Astrocyte of the cerebellum (primary cell): Measurements from ENCODE around the gene UBC.

Experiments used
- DNase-seq: peaks from one replicate; pipeline ENCODE4 v3.0.0-alpha.2; 2011; ENCODE audit warnings: low read depth
- H3K4me3 ChIP-seq: 2 replicates; pipeline ENCODE4 v1.5.1; 2011; ENCODE audit warnings: mild to moderate bottlenecking, low read depth, low read length, moderate library complexity
- CTCF ChIP-seq: IDR thresholded peaks from 2 replicates; pipeline ENCODE4 v1.5.1; 2012; ENCODE audit warnings: low read length, low read depth, moderate library complexity, mild to moderate bottlenecking; ENCODE audit errors: missing control alignments
- in situ Hi-C: cut with HindIII; loops from 2 replicates; pipeline ENCODE4 v1.10.0; 2017; ENCODE audit warnings: low sequenced_read_pairs

Gene UBC

DNA sequence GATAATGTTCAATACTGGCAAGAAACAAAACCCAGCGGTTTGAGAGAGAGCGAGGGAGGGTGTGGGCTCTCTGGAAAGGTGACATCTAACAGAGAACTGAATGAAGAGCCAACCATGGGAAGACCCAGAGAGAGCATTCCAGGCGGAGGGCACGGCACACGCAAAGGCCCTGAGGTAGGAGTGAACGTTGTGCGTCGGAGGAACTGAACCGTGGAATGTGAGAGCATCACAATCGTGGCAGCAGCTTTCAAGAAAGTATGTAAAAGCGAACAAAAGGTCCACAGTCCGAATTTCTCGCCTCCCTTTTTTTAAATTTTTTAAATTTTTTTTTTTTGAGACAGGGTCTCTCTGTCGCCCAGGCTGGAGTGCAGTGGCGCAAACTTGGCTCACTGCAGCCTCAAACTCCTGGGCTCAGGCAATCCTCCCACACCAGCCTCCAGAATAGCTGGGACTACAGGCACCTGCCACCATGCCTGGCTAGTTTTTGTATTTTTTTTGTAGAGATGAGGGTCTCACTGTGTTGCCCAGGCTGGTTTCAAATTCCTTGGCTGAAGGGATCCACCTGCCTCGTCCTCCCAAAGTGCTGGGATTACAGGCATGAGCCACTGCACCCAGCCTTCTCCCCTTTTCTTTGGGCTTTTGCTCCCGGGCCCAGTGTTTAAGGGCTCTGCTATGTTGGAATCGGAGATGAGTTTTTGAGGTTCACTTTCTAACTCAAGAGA lies 35.5 kb downstream of the UBC start:
- in situ Hi-C loops = no loop called here
- TF ChIP-seq CTCF = no peak

GRCh38 chr12:124877423-124877822 lies 37.0 kb downstream of the UBC start:
- in situ Hi-C loops = no loop called here
- no peak for TF ChIP-seq CTCF
- no peak overlapping the region for H3K4me3 ChIP-seq
- DNase-seq = no peak

More for the DNA sequence above, 35.5 kb downstream of the UBC start:
- H3K4me3 ChIP-seq = no peak overlapping the region
- no peak for DNase-seq

DNA sequence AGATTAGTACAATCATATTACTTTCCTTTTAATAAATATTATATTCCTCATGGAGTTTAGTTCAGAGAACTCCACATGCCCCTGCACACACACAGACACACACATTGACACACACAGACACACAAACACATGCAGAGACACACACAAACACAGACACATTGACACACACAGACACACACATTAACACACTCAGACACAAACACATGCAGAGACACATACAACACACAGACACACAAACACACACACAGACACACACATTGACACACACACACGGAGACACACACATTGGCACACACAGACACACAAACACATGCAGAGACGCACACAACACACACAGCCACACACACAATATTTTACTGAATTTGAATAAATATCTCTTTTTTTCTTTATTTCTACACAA lies 38.3 kb downstream of the UBC start:
- DNase-seq = no peak
- no peak overlapping the region for H3K4me3 ChIP-seq
- in situ Hi-C loops = no loop called here
- TF ChIP-seq CTCF = no peak

- TF ChIP-seq CTCF = no peak
- no peak for DNase-seq
- in situ Hi-C loops = no loop called here
- no peak overlapping the region for H3K4me3 ChIP-seq
Observed at GRCh38 chr12:124875803-124876132, 38.7 kb downstream of the UBC start.

DNA sequence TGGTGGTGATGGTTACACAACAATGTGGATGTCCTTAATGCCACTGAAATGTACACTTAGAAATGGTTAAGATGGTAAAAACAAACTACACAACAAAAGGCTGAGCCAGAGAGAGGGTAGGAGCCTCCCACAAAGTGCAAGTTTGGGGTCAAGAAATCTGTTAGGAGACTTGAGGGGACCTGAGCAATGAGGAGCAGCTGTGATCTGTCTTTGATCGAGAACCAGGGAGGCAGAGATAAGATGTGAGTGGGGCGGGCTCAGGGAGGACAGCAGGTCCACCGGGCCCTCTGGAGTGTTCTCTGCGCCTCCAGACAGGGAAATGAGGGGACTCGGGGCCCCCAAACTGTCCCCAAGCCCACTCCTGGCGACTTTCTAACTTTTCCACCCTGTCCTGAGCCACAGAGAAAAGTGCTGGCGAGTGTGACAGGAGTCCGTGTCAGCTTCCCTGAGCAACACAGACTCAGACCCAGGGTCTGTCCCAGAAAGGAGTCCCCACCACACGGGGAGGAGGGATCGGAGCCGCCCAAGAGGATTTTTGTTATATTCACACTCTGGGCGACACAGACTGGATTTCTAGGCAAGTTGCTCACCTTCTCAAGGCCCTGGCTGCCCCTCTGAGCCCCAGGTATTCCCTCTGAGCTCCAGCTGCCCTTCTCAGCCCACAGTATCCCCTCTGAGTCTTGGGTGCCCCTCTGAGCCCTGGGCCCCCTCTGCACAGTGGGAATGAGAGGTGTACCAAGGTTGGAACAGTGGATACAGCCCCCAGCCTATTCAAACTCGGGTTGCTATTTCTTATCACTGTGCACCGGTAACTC lies 39.3 kb downstream of the UBC start:
- no peak for TF ChIP-seq CTCF
- DNase-seq = no peak
- in situ Hi-C loops = no loop called here
- H3K4me3 ChIP-seq = no peak overlapping the region

DNA sequence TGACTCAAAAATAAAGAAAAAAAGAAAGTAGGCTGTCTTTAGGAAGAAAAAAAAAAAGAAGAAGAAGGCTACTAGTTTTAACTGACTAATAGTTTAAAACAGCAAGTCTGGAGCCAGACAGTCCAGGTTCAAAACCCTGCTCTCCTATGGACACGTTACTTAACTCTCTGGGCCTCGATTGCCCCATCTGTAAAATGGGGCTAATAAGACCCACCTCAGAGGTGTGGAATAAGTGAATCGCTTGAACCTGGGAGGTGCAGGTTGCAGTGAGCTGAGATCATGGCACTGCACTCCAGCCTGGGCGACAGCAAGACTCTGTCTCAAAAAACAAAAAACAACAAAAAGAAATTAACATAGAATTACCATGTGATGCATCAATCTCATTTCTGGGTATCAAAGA lies 40.3 kb downstream of the UBC start:
- in situ Hi-C loops = no loop called here
- no peak for TF ChIP-seq CTCF
- DNase-seq = no peak
- no peak overlapping the region for H3K4me3 ChIP-seq
